NCI-H1417 (cell line): ENCODE results near the gene TSTD1.
"Not testable (repeated sequence)": the region's sequence is repeated elsewhere in the genome, so short reads cannot be mapped to it uniquely, and the experiment has no call there.

ENCODE experiments used
- DNase-seq, 3 experiments: peaks; one replicate each; lab custom pipeline; 2025; lab: John Stamatoyannopoulos, UW

Gene TSTD1

DNA sequence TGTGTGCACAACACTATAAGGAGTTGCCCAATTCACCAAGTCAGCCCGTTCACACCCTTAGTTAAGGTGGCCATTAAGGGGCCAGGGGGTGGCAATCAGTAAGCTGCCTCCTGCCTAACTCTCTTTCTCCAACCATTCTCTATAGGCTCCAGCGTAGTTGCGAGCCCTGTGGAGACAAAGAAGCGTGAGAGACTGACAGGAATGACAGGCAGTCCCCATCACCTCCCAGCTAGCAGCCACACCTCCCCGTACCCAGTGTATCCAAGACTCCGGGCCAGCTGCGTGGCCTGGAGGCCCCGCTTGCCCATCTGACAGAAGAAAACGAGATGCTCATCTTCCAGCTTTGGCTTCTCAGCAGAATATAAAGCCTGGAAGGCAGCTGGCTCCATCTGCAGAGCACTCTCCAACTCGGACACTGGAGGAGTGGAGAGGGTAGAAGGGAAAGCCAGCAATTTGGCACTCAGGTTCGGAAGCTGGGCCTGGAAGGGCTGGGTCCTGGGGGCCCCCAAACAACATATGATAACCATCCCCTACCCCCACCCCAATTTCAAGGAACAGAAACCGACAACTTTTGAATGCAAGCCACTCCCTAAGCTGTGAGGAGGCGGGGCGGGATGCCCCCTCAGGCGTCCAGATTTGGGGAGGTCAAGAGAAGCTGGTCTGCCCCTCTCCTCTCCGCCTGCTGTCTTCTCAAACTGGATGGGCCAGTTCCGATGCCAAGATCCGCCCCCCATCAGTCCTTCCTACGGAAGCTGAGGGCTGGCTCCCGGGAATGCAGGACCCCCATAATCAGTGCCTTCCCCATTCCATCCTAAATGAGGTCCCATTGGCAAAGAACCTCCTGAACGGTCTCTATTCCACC, 872 bp downstream of the TSTD1 start:
- no peak for DNase-seq

DNA sequence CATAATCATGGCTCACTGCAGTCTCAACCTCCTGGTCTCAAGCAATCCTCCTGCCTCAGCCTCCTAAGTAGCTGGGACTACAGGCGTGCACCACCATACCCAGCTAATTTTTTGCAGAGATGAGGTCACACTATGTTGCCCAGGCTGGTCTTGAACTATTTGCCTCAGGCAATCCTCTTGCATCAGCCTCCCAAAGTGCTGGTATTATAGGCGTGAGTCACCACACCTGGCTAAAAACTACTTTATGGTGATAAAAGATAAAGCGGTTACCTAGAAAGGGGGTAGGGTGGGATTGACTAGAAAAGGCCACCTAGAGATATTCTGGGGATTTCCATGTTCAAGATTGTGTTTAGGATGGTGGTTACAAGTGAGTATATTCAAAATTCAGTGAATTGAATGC, 5.0 kb downstream of the TSTD1 start:
- no peak for DNase-seq

DNA sequence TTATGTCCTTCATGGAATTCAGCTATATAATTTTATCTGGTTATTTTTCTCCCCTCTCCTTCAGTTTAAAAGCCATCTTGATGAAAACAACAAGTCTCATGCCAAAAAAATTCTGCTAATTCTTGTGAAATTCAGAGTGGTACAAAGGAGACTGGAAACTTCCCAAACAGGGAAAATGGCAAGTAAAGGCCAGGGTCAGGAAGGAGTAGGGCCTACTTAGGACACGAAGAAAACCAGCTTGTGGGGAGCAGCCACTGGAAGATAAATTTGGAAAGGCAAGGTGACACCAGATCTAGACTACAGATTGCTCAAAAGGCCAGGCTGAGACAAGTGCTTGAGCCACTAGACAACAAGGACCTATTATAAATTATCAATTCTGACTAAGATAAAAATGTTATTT, 6.4 kb downstream of the TSTD1 start:
- no peak for DNase-seq

DNA sequence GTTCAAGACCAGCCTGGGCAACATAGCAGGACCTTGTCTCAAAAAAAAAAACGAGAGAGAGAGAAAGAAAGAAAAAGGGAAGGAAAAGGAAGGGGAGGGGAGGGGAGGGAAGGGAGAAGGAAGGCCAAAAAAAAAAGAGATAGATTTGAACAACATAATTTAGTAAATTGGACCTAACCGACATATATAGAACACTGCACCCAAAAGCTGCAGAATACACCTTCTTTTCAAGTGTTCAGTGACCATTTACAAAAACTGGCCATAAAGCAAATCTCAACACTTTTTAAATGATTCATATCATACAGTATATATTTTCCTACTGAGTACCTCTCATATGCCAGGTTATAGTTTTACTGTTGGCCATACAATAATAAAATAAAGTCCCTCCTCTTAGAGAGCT, 6.9 kb downstream of the TSTD1 start:
- DNase-seq = no peak

DNA sequence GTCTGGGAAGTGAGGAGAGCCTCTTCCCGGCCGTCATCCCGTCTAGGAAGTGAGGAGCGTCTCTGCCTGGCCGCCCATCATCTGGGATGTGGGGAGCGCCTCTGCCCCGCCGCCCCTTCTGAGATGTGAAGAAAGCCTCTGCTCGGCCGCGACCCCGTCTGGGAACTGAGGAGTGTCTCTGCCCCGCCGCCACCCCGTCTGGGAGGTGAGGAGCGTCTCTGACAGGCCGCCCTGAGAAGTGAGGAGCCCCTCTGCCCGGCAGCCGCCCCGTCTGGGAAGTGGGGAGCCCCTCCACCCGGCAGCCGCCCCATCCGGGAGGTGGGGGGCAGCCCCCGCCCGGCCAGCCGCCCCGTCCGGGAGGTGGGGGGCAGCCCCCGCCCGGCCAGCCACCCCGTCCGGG, 9.3 kb downstream of the TSTD1 start:
- not testable (repeated sequence) for DNase-seq

DNA sequence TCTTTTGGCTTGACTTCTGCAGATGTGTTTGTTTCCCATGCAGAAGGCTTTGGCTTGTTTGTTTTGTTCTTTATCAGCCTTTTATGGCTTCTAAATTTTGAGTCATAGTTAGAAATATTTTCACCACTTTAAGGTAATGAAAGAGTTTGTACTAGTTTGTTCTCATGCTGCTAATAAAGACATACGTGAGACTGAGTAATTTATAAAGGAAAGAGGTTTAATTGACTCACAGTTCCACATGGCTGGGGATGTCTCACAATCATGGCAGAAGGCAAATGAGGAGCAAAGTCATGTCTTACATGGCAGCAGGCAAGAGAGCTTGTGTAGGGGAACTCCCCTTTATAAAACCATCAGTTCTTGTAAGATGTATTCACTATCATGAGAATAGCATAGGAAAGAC, 11.8 kb downstream of the TSTD1 start:
- DNase-seq = not testable (repeated sequence)

DNA sequence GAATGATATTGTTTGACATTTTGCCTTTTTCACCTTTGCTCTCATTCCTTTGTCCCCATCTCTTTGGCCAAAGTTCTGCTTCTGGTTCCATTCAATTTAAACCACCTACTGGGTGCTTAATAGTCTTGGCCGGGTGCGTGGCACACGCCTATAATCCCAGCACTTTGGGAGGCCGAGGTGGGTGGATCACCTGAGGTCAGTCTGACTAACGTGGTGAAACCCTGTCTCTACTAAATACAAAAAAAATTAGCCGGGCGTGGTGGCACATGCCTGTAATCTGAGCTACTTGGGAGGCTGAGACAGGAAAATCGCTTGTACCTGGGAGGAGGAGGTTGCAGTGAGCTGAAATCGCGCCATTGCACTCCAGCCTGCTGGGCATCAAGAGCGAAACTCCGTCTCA, 16.3 kb downstream of the TSTD1 start:
- DNase-seq = not testable (repeated sequence)

DNA sequence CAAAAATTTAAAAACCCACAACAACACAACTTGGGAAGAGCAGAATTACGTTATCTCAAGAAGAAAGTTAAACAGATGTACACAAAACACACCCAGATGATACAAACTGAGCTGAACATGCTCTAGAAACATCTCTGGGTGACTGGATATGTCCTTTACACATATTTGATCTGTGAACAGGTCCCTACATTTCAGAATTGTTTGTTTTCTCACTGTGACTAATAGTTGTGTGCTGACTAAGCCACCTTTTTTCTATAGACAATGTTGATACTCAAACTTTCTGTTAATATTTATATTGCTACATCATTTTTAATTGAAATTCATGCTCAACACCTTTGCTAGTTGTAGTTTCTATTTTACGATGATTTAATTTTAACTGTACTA, 16.8 kb downstream of the TSTD1 start:
- DNase-seq = peak in 1 of 3 experiments; percentile 40

DNA sequence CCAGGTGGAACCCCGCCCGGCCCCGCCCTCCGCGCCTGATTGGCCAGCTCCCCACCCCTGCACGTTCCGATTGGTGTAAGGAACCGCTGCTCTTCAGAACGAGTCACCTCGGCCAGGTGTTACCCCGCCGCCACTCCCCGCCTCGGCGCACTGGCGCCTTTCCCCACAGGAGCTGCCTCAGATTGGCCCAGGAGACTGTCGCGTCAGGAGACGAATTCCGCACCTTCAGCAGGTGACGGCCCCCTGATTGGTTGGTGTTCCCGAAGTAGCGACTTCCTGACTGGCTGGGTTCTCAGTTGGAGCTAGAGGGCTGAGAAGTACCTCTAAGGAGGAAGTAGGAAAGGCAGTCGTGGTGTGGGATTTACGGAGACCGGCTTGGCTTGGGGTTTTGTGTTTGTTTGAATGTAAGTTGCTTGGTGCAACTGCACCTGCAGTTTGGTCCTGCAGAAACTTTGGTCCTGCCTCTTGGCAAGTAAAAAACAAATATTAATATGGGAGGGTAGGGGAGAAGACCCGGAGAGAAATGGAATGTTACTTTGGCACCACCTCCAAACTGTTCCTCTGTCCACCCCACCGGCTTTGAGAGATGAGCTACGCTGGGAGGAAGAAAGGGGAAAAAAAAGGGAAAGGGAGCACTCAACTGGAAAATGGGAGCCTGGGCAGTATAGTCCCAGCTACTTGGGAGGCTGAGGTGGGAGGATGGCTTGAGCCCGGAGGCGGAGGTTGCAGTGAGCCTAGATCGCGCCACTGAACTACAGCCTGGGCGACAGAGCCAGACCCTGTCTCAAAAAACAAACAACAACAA, 17.4 kb downstream of the TSTD1 start:
- peak; percentile 96 to 100 (median 98) for DNase-seq

DNA sequence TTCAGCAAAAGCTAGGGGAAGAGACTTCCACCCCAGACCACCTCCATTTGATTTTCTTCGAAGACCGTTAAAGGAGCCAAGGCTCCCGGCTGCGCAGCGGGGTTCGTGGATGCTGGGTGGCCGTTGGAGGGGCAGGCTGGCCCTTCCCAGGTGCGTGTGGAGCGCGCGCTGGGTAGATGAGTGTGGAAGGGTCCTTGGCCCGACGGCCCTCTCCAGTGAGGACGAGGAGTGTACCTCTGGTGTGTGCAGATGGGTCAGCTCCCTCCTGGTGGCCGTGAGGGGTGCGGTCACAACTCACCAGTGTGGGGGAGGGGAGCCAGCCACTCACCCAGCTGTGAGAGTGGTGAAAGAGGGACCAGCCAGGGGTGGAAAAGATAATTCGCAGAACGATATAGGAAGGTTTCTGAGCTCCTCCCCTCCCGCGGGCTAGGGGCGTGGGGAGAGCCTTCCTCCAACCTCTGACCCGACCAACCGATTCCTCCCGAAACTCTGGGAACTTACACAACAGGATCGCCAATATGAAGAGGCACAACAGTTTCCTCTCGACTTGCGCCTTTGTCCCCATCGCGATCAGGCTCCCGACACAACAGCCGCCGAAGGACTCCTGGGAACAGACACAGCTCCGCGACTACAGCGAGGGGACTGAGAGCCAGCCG, 18.1 kb downstream of the TSTD1 start, which contains the start of gene F11R:
Gene F11R (minus strand): TSS at position 644 of the 656 bp plus-strand sequence. CDS start 79 bp downstream, at position 565.
- peak; percentile 87 to 93 (median 91) for DNase-seq

DNA sequence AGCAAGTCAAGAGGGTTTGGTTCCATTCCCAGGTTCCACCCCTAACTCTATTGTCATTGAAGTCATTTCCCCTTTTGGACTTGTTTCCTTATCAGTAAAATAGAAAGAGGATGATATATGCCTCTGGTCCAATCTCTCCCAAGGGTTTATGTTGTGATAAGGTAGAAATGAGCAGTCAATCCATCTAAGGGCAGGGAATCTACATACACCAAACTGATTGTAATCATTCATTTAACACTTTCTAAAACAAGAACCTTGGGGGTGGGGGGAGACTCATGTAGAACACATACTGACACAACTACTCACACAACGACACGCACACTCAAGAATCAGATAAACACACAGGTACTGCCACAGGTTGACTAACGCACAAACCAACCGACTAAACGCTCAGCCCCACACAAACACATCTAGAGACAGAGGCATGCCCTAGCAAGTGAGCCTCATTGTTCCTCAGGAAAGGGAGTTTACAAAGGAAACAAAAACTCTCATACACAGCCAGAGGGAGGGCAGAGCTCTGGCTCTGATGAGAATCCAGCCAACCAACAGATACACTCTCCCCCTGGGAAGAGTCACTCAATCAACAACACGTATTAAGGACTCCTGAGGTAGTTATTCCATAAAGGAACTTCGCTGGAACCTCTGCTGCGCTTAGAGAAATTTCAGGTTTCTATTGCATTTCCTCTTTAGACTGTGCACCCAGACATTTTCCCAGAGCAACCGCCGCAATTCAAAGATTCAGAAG, 18.8 kb downstream of the TSTD1 start:
- DNase-seq = peak; percentile 55 to 73 (median 72)

DNA sequence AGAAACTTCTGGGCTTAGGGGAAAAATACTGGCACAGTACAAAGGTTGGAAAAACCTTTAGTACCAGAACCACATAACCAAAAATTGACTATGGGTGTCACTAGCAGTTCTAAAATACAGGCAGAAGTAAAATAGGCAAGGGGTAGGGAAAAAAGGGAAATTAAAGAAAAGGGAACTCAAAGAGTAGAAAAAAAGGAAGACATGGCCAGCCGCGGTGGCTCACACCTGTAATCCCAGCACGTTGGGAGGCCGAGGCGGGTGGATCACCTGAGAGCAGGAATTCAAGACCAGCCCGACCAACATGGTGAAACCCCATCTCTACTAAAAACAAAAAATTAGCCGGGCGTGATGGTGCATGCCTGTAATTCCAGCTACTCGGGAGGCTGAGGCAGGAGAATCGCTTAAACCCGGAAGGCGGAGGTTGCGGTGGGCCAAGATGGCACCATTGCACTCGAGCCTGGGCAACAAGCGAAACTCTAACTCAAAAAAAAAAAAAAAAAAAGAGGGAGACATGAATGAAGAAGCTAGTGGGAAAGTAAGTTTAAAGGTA, 19.6 kb downstream of the TSTD1 start:
- DNase-seq = not testable (repeated sequence)

DNA sequence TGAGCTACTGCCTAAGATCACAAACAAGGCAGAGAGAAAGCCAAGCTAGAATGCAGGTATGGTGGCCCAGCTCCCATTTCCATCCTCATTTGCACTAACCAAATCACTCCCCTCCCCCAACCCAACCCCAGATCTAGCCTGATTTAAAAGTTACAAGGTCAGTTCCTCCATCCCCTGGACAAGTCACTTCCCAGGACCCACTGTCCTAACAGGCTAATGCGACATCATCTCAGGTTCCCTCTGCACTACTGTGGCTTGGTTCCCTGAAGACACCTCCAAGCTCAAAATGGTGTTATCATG, 20.2 kb downstream of the TSTD1 start:
- DNase-seq = no peak

DNA sequence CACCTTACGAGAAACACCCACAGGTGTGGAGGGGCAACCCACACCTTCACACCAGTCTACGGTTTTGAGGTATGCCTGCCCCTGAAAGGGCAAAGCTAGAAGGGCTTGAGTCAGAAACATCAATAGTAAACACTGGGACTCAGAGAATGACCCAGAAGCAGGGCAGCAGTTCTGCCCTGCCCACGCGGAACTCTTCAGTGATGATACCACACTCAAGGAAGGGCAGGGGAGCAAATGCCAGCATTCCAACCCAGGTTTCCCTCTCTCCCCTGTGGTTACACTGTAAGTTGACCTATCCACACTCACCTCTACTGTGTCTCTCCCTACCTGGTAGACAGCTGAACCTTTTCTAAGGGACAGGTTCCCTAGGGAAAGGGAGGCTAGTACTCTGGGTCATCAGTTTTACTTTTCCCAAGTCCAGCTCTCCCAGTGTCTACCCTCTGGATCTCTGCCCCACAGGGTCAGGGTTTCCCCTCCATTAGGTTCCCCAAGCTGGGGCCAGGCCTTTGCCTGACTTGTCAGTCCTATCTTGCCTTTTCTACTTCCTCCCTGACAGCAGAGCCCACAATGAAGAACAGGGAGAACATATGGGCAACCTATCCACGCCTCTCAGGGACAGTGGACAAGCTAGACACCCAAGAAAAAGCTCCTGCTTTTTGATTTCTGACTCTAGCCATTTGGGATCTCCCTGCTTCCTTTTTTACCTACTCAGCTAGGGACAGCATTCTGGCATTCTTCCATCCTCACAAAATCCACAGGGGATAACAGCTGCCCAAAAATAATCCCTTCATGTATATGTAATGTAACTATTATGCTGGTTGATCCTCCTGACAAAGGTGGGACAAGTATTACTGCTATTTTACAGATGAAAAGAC, 20.8 kb downstream of the TSTD1 start:
- DNase-seq = no peak

DNA sequence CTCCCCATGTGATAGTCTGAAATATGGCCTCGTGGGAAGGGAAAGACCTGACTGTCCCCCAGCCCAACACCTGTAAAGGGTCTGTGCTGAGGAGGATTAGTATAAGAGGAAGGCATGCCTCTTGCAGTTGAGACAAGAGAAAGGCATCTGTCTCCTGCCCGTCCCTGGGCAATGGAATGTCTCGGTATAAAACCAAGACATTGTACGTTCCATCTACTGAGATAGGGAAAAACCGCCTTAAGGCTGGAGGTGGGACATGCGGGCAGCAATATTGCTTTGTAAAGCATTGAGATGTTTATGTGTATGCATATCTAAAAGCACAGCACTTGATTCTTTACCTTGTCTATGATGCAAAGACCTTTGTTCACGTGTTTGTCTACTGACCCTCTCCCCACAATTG, 21.6 kb downstream of the TSTD1 start:
- not testable (repeated sequence) for DNase-seq

DNA sequence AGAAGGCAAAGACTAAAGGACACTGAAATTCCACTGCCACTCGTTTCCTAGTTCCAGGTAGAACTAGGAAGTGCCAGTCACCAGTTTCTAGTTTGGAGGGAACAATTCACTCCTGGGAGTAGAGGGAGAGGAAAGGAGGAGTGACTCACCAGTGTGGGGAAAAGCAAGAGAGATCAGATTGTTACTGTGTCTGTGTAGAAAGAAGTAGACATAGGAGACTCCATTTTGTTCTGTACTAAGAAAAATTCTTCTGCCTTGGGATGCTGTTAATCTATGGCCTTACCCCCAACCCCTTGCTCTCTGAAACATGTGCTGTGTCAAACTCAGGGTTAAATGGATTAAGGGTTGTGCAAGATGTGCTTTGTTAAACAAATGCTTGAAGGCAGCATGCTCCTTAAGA, 22.1 kb downstream of the TSTD1 start:
- not testable (repeated sequence) for DNase-seq

DNA sequence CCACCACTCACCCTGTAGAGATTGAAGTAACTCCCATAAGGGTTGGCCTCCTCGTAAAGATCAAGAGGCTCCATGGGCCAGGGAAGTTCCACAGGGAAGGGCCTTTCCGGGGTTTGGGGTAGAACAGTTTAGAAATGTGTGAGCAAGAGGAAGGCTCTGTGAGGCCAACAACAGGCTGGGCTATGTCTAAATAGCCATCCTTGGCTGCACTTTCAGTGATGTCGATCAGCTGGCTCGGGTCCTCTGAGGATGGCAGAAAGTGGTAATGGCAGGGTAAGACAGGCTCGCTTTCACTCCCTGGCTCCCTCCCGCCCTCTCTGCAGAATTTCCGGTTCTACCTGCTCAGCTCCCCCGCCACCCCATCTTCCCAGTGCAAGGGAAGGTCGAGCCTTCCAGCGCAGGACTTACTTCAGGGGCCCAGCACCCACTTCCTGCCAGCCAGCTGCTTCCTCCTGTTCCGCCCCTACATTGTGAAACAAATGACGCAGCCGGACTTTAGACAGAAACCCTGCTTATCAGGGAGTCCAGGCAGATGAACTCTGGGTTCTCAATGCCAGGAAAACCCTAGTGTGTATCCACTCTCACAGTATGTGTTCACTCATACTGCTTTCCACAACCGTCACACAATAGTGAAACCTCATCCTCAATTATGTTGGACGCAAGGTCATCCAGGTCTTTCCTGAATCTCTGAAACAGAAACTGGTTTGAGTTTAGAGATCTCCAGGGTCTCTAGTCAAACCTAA, 25.1 kb downstream of the TSTD1 start:
- no peak for DNase-seq

DNA sequence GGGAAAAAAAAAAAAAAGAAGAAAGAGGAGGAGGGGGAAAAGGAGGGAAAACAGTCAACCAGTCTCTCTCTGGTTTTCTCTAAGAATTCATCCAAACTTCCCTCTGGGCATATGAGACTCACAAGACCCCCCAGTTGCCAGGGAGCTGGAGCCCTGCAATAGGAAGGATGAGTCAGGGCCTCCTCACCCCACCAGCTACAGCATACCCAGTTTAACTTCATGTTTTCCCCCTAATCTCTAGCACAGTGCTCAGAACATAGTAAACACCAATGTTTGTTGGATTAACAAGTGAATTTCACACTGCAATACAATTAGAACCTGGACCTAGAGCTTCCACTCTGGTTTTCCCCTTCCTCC, 25.7 kb downstream of the TSTD1 start:
- no peak for DNase-seq

DNA sequence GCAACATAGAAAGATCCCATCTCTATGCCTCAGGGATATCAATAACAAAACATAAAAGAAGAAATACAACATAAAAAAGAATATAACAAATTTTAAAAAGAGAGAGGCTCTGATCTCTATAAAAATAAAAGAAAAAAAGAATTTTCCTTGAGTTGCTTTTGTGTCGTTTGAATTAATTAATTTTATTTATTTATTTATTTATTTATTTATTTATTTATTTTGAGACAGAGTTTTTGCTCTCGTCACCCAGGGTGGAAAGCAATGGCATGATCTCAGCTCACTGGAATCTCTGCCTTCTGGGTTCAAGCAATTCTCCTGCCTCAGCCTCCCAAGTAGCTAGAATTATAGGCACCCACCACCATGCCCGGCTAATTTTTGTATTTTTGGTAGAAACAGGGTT, 26.3 kb downstream of the TSTD1 start:
- DNase-seq = no peak

DNA sequence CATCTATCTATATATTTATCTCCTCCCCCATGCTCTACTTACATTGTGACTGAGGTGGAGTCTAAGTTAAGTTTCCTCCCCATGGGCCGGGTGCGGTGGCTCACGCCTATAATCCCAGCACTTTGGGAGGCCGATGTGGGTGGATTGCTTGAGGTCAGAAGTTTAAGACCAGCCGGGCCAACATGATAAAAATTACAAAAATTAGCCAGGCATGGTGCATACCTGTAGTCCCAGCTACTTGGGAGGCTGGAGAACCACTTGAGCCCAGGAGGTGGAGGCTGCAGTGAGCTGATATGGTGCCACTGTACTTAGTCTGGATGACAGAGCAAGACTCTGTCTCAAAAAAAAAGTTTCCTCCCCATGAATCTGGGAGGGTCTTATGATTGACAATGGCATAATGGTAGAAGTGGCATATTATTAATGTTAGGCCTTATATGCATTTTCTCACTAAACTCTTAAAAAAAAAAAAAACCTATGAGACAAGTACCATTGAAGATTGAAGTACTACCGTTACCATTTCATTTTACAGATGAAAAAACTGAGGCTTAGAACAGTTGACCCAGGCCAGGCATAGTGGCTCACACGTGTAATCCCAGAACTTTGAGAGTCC, 29.1 kb downstream of the TSTD1 start:
- DNase-seq = no peak
